ENCODE results near the gene KCNAB1.
"Not testable (repeated sequence)": the region's sequence is repeated elsewhere in the genome, so short reads cannot be mapped to it uniquely, and the experiment has no call there.

GRCh38 chr3:156569016-156569415 is 448.6 kb downstream of the KCNAB1 start:
- TF ChIP-seq, protein P1, sequence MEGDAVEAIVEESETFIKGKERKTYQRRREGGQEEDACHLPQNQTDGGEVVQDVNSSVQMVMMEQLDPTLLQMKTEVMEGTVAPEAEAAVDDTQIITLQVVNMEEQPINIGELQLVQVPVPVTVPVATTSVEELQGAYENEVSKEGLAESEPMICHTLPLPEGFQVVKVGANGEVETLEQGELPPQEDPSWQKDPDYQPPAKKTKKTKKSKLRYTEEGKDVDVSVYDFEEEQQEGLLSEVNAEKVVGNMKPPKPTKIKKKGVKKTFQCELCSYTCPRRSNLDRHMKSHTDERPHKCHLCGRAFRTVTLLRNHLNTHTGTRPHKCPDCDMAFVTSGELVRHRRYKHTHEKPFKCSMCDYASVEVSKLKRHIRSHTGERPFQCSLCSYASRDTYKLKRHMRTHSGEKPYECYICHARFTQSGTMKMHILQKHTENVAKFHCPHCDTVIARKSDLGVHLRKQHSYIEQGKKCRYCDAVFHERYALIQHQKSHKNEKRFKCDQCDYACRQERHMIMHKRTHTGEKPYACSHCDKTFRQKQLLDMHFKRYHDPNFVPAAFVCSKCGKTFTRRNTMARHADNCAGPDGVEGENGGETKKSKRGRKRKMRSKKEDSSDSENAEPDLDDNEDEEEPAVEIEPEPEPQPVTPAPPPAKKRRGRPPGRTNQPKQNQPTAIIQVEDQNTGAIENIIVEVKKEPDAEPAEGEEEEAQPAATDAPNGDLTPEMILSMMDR (IDR thresholded peaks at IDR 0.05), result not testable (repeated sequence)
- TF ChIP-seq EP300, POLR2A (IDR thresholded peaks at IDR 0.05): not testable (repeated sequence)

All from tibial nerve (tissue), 4 donors.